HG03066 (cell line): Measurements from ENCODE around the gene ZGPAT.

Experiments used
- ATAC-seq: cut with Tn5 transposase; IDR thresholded peaks from one replicate; pipeline ENCODE4 v1.9.1; 2021; ENCODE audit warnings: low read depth; ENCODE audit not compliant: unreplicated experiment

Gene ZGPAT

DNA sequence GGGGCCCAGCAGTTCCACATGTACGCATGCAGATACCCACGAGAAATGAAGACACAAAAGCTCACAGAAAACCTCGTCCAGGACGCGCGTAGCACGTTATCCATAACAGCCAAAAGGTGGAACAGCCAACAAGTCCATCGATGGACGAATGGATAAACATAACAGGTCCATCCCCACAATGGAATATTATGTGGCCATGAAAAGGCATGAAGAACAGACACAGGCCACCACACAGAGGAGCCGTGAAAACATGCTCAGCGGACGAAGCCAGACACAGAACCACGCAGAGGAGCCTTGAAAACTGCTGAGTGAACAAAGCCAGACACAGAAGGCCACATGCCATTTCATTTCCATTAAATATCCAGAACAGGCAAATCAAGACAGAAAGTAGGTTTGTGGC lies 69.8 kb downstream of the ZGPAT start:
- ATAC-seq, result no peak

DNA sequence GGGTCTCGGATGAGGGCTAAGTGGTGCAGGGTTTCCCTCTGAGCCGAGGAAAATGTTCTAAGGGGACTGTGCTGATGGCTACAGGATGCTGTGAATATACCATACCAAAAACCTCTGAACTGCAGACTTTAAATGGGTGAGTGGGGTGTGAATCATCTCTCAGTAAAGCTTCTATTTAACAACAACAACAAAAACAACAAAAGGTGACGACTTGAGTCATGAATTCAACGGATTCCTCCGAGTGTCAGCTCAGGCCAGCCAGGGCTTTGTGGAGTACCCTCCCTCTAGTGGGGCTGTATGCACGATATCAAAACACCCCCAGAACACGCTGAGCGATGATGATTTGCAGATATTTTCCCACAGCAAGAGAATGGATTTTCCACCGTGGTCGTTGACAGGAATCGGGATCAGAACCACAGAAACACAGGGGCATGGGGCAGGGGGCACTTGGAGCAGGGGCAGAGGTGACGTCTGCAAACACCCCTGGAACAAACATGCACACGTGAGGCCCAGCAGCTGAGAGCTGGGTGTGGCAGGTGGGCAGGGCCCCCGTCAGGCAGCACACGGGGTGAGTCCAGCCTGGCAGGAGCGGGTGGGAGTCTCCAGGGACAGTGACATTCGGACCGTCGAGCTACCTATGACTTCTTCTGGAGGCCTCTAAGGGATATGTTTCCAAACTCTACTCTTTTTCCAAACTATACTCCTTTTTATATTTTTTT lies 70.4 kb downstream of the ZGPAT start:
- ATAC-seq, result no peak

DNA sequence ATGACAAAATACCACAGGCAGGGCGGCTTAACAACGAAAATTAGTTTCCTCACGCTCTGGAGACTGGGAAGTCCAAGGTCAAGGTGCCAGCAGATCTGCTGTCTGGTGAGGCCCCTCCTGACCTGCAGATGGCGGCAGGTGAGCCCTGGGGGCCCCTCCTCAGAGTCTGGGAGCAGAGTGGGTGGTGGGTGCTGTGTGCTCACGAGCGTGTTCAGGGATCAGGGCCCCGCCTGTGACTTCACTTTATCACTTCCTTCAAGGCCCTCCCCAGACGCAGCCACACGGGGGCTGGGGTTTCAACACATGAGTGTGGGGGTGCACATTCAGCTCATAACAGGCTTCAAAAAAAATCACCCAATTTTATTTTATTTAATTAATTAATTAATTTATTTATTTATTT lies 71.0 kb downstream of the ZGPAT start:
- ATAC-seq, result no peak

DNA sequence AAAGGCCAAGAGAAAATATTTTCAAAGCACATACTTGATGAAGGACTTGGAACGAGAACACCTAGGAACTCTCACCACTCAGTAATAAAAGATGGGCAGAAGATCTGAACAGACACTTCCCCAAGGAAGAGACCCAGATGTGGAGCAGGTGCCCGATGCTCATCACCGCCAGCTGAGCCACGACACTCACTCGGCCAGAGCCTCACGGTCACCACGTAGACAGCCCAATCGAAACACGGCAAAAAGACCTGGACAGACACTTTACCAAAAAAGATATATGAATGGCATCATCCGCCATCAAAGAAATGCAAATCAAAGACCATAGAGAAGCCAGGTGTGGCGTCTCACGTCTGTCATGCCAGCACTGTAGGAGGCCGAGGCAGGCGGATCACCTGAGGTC lies 73.3 kb downstream of the ZGPAT start:
- ATAC-seq, result no peak

DNA sequence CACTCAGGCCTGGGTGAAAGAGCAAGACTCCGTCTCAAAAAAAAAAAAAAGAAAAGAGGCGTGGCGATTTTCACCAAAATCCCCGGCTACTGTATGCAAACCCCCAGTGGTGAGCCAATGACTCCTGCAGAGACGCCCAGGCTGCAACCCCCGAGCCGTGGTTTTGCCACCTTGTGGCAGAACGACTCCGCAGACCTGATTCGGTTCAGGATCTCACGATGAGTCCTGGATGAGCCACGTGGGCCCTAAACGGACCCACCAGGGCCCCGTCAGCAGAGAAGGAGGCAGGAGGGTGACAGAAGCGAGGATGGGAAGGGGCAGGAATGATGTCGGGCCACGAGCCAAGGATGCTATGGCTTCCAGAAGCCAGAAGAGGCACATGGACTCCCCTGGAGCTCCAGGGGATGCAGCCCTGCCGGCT lies 74.2 kb downstream of the ZGPAT start:
- ATAC-seq, result no peak

DNA sequence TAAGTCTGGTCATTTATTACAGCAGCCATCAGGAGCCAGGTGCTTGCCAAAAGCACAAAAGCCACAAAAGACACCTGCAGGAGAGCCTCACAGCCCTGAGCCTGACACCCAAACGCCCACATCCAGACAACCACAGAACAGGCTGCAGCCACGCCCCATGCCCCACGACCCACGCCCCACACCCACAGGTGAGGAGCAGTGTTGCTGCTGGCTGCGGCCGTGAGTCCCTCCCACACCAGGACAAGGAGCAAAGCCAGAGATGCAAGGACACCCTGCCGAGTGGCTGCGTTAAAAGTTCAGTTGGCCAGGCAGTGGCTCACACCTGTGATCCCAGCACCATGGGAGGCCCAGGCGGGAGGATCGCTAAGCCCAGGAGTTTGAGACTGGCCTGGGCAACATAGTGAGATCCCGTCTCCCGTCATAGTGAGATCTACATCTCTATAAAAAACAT lies 74.7 kb downstream of the ZGPAT start:
- ATAC-seq, result no peak

DNA sequence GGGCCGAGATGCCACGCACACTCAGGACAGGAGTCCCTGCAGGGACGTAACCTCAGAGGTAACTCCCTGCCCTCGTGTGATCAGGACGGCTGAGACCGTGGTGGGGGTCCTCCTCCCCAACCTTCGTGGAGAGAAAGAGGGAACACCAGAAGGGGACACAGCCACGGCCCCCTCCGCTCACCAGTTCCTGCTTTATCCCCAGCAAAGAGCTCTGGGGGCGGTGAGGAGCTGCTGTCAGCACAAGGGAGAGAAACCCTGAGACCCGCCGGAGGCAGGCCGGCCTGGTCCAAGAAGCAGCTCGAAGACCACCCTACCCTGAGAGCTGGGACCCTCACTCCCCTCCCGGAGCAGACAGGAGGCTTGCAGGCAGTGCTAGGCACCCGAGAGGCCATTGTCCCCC lies 76.1 kb downstream of the ZGPAT start:
- ATAC-seq, result no peak

DNA sequence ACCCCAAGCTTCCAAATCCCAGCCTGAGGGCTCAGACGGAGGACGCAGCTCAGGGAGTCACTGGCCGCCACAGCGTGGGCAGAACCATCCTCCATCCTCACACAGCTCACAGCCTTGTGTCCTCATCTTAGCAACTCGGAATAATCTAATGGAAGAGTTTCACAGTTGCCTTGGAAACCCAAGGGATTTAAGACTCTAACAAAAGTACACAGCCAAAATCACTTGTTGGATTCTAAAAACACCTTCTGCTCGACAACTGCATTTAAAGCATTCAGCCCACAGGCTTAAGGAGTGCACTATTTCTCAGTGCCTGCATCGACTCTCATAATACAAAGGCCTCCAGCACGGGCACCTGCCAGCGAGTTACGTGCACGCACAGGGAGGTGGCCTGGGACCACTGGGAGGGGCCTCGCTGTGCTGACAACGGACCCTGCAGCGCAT lies 77.9 kb downstream of the ZGPAT start:
- ATAC-seq, result no peak
